HepG2 (cell line): ENCODE data around the gene STX1B. TPM values are rescaled to one million over a fixed set of nuclear protein-coding genes. Genes with fewer than 3 reads are reported as not detected.

Source experiments
- ELF1 ChIP-seq: sonication (generic); formaldehyde crosslinking; IDR thresholded peaks from 2 replicates; pipeline ENCODE4 v1.4.0; 2020; ENCODE audit warnings: missing genetic modification reagents
- GABPB1 ChIP-seq: IDR thresholded peaks from 2 replicates; pipeline ENCODE4 v1.6.1; 2016; ENCODE audit warnings: mild to moderate bottlenecking, missing genetic modification reagents, moderate library complexity, missing compliant biosample characterization
- GATAD1 ChIP-seq: IDR thresholded peaks from 2 replicates; pipeline ENCODE4 v1.6.1; 2016; ENCODE audit warnings: missing genetic modification reagents, missing compliant biosample characterization
- NR3C1 ChIP-seq: sonication (generic); formaldehyde crosslinking; IDR thresholded peaks from 2 replicates; pipeline ENCODE4 v1.4.0; 2020; ENCODE audit warnings: missing genetic modification reagents
- SCMH1 ChIP-seq: sonication (generic); formaldehyde crosslinking; IDR thresholded peaks from 2 replicates; pipeline ENCODE4 v1.9.0; 2021; ENCODE audit warnings: missing genetic modification reagents, mild to moderate bottlenecking, borderline replicate concordance
- ZFP90 ChIP-seq: sonication (generic); formaldehyde crosslinking; IDR thresholded peaks from 2 replicates; pipeline ENCODE4 v1.8.0; 2022; ENCODE audit warnings: missing genetic modification reagents, mild to moderate bottlenecking, inconsistent platforms, borderline replicate concordance
- ZNF20 ChIP-seq: sonication (generic); formaldehyde crosslinking; IDR thresholded peaks from 2 replicates; pipeline ENCODE4 v1.4.0; 2020; ENCODE audit warnings: mild to moderate bottlenecking, moderate library complexity, missing genetic modification reagents
- ZNF24 ChIP-seq: fragments of 450-650 bp; IDR thresholded peaks from 2 replicates; pipeline ENCODE4 v1.6.1; 2017; ENCODE audit warnings: antibody characterized with exemption, mild to moderate bottlenecking
- ZNF329 ChIP-seq: sonication (generic); formaldehyde crosslinking; IDR thresholded peaks from 2 replicates; pipeline ENCODE4 v1.9.0; 2021; ENCODE audit warnings: low read depth, mild to moderate bottlenecking, missing genetic modification reagents
- ZNF644 ChIP-seq: IDR thresholded peaks from 2 replicates; pipeline ENCODE4 v1.6.1; 2016; ENCODE audit warnings: low read depth
- ZNF83 ChIP-seq: sonication (generic); formaldehyde crosslinking; IDR thresholded peaks from 2 replicates; pipeline ENCODE4 v1.4.0; 2020; ENCODE audit warnings: missing genetic modification reagents, mild to moderate bottlenecking, borderline replicate concordance
- polyA plus RNA-seq, 8 experiments: library from polyadenylated mRNA; depleted of rRNA in 3 of 8; stranded (reverse) in 7 of 8; unstranded in 1 of 8; fragments of >200 nt; fragmentation: Illumina TruSeq in 4 of 8; extraction: Trizol in 4 of 8; gene quantifications; 2 replicates each; pipeline versions ENCODE4 v1.2.1 to v1.2.3, GENCODE V29; 2011 to 2016; ENCODE audit warnings: low read depth in 4 of 8, missing spikeins in 1 of 8, mixed read lengths in 1 of 8; ENCODE audit not compliant: insufficient read depth in 1 of 8
- total RNA-seq, 5 experiments: library from RNA; depleted of rRNA; stranded (reverse); fragments of >200 nt; fragmentation: Illumina TruSeq; extraction: Trizol; gene quantifications; 2 replicates each; pipeline ENCODE4 v1.2.3, GENCODE V29; 2016; ENCODE audit warnings: low read depth in 1 of 5
- TF ChIP-seq, protein P1 (sequence below): sonication (generic); formaldehyde crosslinking; IDR thresholded peaks from 2 replicates; pipeline ENCODE4 v1.4.0; 2020; ENCODE audit warnings: missing genetic modification reagents
- TF ChIP-seq, protein P2 (sequence below): sonication (generic); formaldehyde crosslinking; conservative IDR thresholded peaks from 2 replicates; pipeline ENCODE4 v1.5.0; 2020; ENCODE audit warnings: missing genetic modification reagents
- TF ChIP-seq, protein P3 (sequence below): IDR thresholded peaks from 2 replicates; pipeline ENCODE4 v1.6.1; 2016; ENCODE audit warnings: control low read depth
- TF ChIP-seq, protein P4 (sequence below): sonication (generic); formaldehyde crosslinking; IDR thresholded peaks from 2 replicates; pipeline ENCODE4 v1.4.0; 2020; ENCODE audit warnings: missing genetic modification reagents
- TF ChIP-seq, protein P5 (sequence below): sonication (generic); formaldehyde crosslinking; IDR thresholded peaks from 2 replicates; pipeline ENCODE4 v1.5.0; 2020; ENCODE audit warnings: missing genetic modification reagents, mild to moderate bottlenecking, borderline replicate concordance
- TF ChIP-seq, protein P6 (sequence below): sonication (generic); formaldehyde crosslinking; IDR thresholded peaks from 2 replicates; pipeline ENCODE4 v1.4.0; 2020; ENCODE audit warnings: missing genetic modification reagents

Gene STX1B
- total and polyA plus RNA-seq, 2 of the 13 experiments (the other 11 are each of a cell fraction or from before 2014, with no cell fraction given), result 2.1 to 3.0 TPM

DNA sequence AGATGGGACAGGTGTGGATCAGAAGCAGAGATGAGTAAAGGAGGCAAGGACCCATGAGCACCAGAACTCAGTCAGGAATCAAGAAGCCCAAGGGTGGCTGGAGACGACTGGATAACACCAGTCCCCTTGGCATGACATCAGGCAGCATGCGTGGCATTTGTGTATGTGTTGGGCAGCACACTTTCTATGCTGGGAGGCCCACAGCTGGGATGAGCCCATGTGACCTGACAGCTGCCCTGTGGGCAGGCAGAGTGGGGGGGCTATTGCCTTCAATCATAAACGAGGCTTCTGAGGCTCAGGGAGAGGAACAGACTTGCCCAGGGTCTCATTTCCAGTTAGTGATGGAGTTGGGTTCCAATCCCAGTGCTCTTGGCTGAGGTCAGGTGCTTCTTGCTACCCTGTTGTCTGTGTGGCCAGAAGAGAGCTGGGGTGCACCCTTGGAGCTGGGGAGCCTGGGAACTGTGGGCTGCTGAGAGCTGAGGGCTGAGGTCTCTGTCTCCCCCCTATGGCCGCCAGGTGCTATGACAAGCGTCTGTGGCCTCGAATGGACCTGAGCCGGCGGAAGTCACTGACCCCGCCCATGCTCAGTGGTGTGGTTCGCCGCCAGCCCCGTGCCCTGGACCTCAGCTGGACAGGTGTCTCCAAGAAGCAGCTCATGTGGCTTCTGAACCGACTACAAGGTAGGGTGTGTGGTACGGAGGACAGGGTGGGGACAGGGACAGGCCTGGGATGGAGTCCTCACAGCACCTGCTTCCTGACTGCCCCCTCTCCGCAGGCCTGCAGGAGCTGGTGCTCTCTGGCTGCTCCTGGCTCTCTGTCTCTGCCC is 68.6 kb downstream of the STX1B start (continued):
- TF ChIP-seq, protein P1, sequence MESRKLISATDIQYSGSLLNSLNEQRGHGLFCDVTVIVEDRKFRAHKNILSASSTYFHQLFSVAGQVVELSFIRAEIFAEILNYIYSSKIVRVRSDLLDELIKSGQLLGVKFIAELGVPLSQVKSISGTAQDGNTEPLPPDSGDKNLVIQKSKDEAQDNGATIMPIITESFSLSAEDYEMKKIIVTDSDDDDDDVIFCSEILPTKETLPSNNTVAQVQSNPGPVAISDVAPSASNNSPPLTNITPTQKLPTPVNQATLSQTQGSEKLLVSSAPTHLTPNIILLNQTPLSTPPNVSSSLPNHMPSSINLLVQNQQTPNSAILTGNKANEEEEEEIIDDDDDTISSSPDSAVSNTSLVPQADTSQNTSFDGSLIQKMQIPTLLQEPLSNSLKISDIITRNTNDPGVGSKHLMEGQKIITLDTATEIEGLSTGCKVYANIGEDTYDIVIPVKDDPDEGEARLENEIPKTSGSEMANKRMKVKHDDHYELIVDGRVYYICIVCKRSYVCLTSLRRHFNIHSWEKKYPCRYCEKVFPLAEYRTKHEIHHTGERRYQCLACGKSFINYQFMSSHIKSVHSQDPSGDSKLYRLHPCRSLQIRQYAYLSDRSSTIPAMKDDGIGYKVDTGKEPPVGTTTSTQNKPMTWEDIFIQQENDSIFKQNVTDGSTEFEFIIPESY (CRISPR knock-in tag), result 0 out of 2 replicates have a peak, but pooled peaks have one; percentile 27
- TF ChIP-seq GATAD1 (CRISPR knock-in tag) (peak; percentile 69), ZNF329 (CRISPR knock-in tag) (no peak), ZNF83 (no peak), NR3C1 (CRISPR knock-in tag) (no peak), ZNF644 (CRISPR knock-in tag) (no peak), SCMH1 (no peak), GABPB1 (peak; percentile 88), ZNF24 (no peak), ZFP90 (0 out of 2 replicates have a peak, but pooled peaks have one; percentile 70), ZNF20 (no peak), ELF1 (CRISPR knock-in tag) (0 out of 2 replicates have a peak, but pooled peaks have one; percentile 17)
- TF ChIP-seq, protein P2, sequence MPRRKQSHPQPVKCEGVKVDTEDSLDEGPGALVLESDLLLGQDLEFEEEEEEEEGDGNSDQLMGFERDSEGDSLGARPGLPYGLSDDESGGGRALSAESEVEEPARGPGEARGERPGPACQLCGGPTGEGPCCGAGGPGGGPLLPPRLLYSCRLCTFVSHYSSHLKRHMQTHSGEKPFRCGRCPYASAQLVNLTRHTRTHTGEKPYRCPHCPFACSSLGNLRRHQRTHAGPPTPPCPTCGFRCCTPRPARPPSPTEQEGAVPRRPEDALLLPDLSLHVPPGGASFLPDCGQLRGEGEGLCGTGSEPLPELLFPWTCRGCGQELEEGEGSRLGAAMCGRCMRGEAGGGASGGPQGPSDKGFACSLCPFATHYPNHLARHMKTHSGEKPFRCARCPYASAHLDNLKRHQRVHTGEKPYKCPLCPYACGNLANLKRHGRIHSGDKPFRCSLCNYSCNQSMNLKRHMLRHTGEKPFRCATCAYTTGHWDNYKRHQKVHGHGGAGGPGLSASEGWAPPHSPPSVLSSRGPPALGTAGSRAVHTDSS (CRISPR knock-in tag), result no peak
- TF ChIP-seq, protein P3, sequence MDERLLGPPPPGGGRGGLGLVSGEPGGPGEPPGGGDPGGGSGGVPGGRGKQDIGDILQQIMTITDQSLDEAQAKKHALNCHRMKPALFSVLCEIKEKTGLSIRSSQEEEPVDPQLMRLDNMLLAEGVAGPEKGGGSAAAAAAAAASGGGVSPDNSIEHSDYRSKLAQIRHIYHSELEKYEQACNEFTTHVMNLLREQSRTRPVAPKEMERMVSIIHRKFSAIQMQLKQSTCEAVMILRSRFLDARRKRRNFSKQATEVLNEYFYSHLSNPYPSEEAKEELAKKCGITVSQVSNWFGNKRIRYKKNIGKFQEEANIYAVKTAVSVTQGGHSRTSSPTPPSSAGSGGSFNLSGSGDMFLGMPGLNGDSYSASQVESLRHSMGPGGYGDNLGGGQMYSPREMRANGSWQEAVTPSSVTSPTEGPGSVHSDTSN (CRISPR knock-in tag), result no peak
- TF ChIP-seq, protein P4, sequence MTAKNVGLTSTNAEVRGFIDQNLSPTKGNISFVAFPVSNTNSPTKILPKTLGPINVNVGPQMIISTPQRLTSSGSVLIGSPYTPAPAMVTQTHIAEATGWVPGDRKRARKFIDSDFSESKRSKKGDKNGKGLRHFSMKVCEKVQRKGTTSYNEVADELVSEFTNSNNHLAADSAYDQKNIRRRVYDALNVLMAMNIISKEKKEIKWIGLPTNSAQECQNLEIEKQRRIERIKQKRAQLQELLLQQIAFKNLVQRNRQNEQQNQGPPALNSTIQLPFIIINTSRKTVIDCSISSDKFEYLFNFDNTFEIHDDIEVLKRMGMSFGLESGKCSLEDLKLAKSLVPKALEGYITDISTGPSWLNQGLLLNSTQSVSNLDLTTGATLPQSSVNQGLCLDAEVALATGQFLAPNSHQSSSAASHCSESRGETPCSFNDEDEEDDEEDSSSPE (CRISPR knock-in tag), result no peak; the same call in 1 of the 2 replicates
- TF ChIP-seq, protein P5, sequence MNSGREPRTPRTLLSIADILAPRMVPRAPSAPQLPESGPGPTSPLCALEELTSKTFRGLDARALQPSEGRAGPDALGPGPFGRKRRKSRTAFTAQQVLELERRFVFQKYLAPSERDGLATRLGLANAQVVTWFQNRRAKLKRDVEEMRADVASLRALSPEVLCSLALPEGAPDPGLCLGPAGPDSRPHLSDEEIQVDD (CRISPR knock-in tag), result 0 out of 2 replicates have a peak, but pooled peaks have one; percentile 58
- TF ChIP-seq, protein P6, sequence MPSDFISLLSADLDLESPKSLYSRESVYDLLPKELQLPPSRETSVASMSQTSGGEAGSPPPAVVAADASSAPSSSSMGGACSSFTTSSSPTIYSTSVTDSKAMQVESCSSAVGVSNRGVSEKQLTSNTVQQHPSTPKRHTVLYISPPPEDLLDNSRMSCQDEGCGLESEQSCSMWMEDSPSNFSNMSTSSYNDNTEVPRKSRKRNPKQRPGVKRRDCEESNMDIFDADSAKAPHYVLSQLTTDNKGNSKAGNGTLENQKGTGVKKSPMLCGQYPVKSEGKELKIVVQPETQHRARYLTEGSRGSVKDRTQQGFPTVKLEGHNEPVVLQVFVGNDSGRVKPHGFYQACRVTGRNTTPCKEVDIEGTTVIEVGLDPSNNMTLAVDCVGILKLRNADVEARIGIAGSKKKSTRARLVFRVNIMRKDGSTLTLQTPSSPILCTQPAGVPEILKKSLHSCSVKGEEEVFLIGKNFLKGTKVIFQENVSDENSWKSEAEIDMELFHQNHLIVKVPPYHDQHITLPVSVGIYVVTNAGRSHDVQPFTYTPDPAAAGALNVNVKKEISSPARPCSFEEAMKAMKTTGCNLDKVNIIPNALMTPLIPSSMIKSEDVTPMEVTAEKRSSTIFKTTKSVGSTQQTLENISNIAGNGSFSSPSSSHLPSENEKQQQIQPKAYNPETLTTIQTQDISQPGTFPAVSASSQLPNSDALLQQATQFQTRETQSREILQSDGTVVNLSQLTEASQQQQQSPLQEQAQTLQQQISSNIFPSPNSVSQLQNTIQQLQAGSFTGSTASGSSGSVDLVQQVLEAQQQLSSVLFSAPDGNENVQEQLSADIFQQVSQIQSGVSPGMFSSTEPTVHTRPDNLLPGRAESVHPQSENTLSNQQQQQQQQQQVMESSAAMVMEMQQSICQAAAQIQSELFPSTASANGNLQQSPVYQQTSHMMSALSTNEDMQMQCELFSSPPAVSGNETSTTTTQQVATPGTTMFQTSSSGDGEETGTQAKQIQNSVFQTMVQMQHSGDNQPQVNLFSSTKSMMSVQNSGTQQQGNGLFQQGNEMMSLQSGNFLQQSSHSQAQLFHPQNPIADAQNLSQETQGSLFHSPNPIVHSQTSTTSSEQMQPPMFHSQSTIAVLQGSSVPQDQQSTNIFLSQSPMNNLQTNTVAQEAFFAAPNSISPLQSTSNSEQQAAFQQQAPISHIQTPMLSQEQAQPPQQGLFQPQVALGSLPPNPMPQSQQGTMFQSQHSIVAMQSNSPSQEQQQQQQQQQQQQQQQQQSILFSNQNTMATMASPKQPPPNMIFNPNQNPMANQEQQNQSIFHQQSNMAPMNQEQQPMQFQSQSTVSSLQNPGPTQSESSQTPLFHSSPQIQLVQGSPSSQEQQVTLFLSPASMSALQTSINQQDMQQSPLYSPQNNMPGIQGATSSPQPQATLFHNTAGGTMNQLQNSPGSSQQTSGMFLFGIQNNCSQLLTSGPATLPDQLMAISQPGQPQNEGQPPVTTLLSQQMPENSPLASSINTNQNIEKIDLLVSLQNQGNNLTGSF (CRISPR knock-in tag), result no peak
